Stimulated activated CD8-positive, alpha-beta memory T cell treated with anti-CD3 and anti-CD28 coated beads, Interleukin-2, amount 100 ng/mL, for 1 hour (primary cell): Measurements from ENCODE around the gene RETSAT.
"Not testable (repeated sequence)": the region's sequence is repeated elsewhere in the genome, so short reads cannot be mapped to it uniquely, and the experiment has no call there.

Source experiments
- DNase-seq, 2 donors: peaks; one replicate each; pipeline ENCODE4 v3.0.0-alpha.2; 2020; ENCODE audit warnings: low read depth in 2 of 2

Gene RETSAT

GRCh38 chr2:85354286-85355072 lies at the start of gene RETSAT, which contains the start of gene ELMOD3:
RETSAT (minus strand) TSS chr2:85354528; CDS start chr2:85354507, 21 bp downstream.
ELMOD3 (plus strand) TSS chr2:85354769; CDS start chr2:85357199, 2,430 bp downstream.
- peak; percentile 88 to 92 for DNase-seq

- no peak for DNase-seq
Observed at GRCh38 chr2:85401844-85402243, 47.5 kb upstream of the RETSAT start.

- no peak for DNase-seq
Observed at GRCh38 chr2:85401464-85401805, 47.1 kb upstream of the RETSAT start.

GRCh38 chr2:85400541-85401463 lies 46.5 kb upstream of the RETSAT start:
- no peak for DNase-seq

GRCh38 chr2:85400023-85400422 lies 45.7 kb upstream of the RETSAT start:
- no peak for DNase-seq

GRCh38 chr2:85399183-85399455 lies 44.8 kb upstream of the RETSAT start:
- no peak for DNase-seq

- DNase-seq: no peak
Observed at GRCh38 chr2:85398426-85399182, 44.3 kb upstream of the RETSAT start.

- DNase-seq: no peak
Observed at GRCh38 chr2:85397925-85398331, 43.6 kb upstream of the RETSAT start.

- DNase-seq: no peak
Observed at GRCh38 chr2:85396531-85397470, 42.5 kb upstream of the RETSAT start.

GRCh38 chr2:85395912-85396475 lies 41.7 kb upstream of the RETSAT start:
- DNase-seq: no peak

GRCh38 chr2:85394976-85395375 lies 40.6 kb upstream of the RETSAT start:
- no peak for DNase-seq

- DNase-seq: no peak
Observed at GRCh38 chr2:85394261-85394681, 39.9 kb upstream of the RETSAT start.

- DNase-seq: no peak
Observed at GRCh38 chr2:85393836-85394235, 39.5 kb upstream of the RETSAT start.

GRCh38 chr2:85390941-85391669 lies 36.8 kb upstream of the RETSAT start:
- DNase-seq: peak; percentile 33 to 55

GRCh38 chr2:85388878-85389538 lies 34.7 kb upstream of the RETSAT start:
- no peak for DNase-seq

- no peak for DNase-seq
Observed at GRCh38 chr2:85387754-85388153, 33.4 kb upstream of the RETSAT start.

GRCh38 chr2:85385746-85386145 lies 31.4 kb upstream of the RETSAT start:
- DNase-seq: no peak

GRCh38 chr2:85383850-85384249 lies 29.5 kb upstream of the RETSAT start:
- DNase-seq: no peak

- not testable (repeated sequence) for DNase-seq
Observed at GRCh38 chr2:85383151-85383550, 28.8 kb upstream of the RETSAT start.
